Kidney (tissue), 14 donors: Measurements from ENCODE around the gene SOD2. TPM values are rescaled to one million over a fixed set of nuclear protein-coding genes. Genes with fewer than 3 reads are reported as not detected.

Experiments
- DNase-seq, 5 donors: peaks; one replicate each; pipeline ENCODE4 v3.0.0-alpha.2; 2013 to 2020
- FAIRE-seq: peaks from 2 replicates; lab custom pipeline; 2012; peaks lifted over from hg19 to GRCh38; lab: Jason Lieb, UNC
- H3K27ac ChIP-seq, 2 donors: one replicate each; pipeline ENCODE4 v1.7.0; 2013; ENCODE audit warnings: low read depth in 2 of 2, low read length in 2 of 2, inconsistent platforms in 1 of 2
- H3K27me3 ChIP-seq: one replicate; pipeline ENCODE4 v1.7.1; 2013; ENCODE audit warnings: low read length, inconsistent platforms; ENCODE audit not compliant: control insufficient read depth, insufficient read depth
- H3K36me3 ChIP-seq, 3 donors: one replicate each; pipeline versions ENCODE4 v1.7.0 to v1.7.1; 2013; ENCODE audit warnings: low read length in 3 of 3, control low read depth in 1 of 3, inconsistent platforms in 1 of 3; ENCODE audit not compliant: insufficient read depth in 3 of 3, control insufficient read depth in 2 of 3
- H3K4me1 ChIP-seq, 3 donors: one replicate each; pipeline versions ENCODE4 v1.7.0 to v1.7.1; 2013; ENCODE audit warnings: low read length in 3 of 3, inconsistent platforms in 1 of 3, low read depth in 1 of 3; ENCODE audit not compliant: control insufficient read depth in 2 of 3, insufficient read depth in 2 of 3
- H3K4me3 ChIP-seq, 3 donors: one replicate each; pipeline versions ENCODE4 v1.7.0 to v1.8.1; 2013; ENCODE audit warnings: low read length in 3 of 3, control low read depth in 1 of 3, inconsistent platforms in 1 of 3
- H3K9ac ChIP-seq, 3 donors: one replicate each; pipeline versions ENCODE4 v1.7.0 to v1.7.1; 2013; ENCODE audit warnings: low read length in 3 of 3, control low read depth in 1 of 3, inconsistent platforms in 1 of 3
- H3K9me3 ChIP-seq, 3 donors: one replicate each; pipeline versions ENCODE4 v1.7.0 to v1.7.1; 2013; ENCODE audit warnings: low read length in 3 of 3, control low read depth in 1 of 3, inconsistent platforms in 1 of 3; ENCODE audit not compliant: control insufficient read depth in 2 of 3, insufficient read depth in 1 of 3
- intact Hi-C: fragments of 100-400 bp; cut with DNase I; formaldehyde crosslinking; loops from one replicate; pipeline ENCODE4 v1.11.1; 2022
- polyA plus RNA-seq: library from polyadenylated mRNA; stranded (reverse); fragments of 350-450 nt; fragmentation: Illumina TruSeq; extraction: RNeasy Lipid Tissue Mini Kit (QIAGEN cat#74804); gene quantifications from one replicate; pipeline ENCODE4 v1.2.3, GENCODE V29; 2014; ENCODE audit warnings: low read depth, low replicate concordance; ENCODE audit not compliant: insufficient read depth
- total RNA-seq: library from RNA; stranded (reverse); fragmentation: NEBNext Ultra II Directional; extraction: Animal tissue kit (Norgen Biotek cat#: 25700); gene quantifications from one replicate; pipeline ENCODE4 v1.2.1, GENCODE V29; 2021
- TF ChIP-seq, protein P1 (sequence below): IDR thresholded peaks from 3 replicates; pipeline ENCODE4 v1.5.1; 2012; ENCODE audit warnings: mild to moderate bottlenecking, moderate library complexity, borderline replicate concordance; ENCODE audit not compliant: insufficient read depth; ENCODE audit errors: extremely low read depth
- donor health status: control.
- donor health status: control.
- donor health status: control.
- donor health status: control.
- donor health status: control.
- donor health status: DM: yes; HTN: yes; CAD: no.
- donor health status: Normal renal cell carcinoma (clear cell type).

SOD2 gene
- total and polyA plus RNA-seq, 2 donors from 2014 or later: 204 to 1,836 TPM

DNA sequence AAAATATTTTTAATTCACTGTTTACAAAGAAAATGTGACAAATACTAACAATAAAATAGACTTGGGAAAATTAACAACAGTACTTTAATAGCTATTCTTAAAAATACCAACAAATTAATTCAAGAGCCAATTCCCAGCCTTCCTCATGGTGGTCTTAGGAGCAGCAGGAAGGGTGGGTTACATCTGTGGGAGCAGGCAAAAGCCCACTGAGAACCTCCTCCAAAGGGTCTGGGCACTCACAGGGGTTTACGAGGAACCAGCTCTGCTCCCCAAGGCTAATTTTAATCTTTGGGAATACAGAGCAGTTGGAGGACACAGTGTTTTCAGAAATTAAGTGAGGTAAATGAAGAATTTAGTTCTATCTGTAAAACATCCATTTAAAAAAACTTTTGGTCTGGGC is 10.2 kb downstream of the SOD2 start:
- Histone ChIP-seq H3K4me3 (no peak overlapping the region), H3K27ac (no peak overlapping the region), H3K27me3 (no peaks in the 10 kb centered on the region), H3K9ac (no peak overlapping the region), H3K9me3 (no peaks in the 10 kb centered on the region), H3K4me1 (no peaks in the 10 kb centered on the region), H3K36me3 (peaks cover 0 to 40% (median 38%) of the 10 kb centered on the region in 3 donors)
- intact Hi-C loops: loop anchor here (10.0 kb wide), 1 partner anchor 52 kb away; no protein-coding TSS in a partner anchor
- TF ChIP-seq, protein P1, sequence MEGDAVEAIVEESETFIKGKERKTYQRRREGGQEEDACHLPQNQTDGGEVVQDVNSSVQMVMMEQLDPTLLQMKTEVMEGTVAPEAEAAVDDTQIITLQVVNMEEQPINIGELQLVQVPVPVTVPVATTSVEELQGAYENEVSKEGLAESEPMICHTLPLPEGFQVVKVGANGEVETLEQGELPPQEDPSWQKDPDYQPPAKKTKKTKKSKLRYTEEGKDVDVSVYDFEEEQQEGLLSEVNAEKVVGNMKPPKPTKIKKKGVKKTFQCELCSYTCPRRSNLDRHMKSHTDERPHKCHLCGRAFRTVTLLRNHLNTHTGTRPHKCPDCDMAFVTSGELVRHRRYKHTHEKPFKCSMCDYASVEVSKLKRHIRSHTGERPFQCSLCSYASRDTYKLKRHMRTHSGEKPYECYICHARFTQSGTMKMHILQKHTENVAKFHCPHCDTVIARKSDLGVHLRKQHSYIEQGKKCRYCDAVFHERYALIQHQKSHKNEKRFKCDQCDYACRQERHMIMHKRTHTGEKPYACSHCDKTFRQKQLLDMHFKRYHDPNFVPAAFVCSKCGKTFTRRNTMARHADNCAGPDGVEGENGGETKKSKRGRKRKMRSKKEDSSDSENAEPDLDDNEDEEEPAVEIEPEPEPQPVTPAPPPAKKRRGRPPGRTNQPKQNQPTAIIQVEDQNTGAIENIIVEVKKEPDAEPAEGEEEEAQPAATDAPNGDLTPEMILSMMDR: no peak
- FAIRE-seq (no peak), DNase-seq (no peak)

DNA sequence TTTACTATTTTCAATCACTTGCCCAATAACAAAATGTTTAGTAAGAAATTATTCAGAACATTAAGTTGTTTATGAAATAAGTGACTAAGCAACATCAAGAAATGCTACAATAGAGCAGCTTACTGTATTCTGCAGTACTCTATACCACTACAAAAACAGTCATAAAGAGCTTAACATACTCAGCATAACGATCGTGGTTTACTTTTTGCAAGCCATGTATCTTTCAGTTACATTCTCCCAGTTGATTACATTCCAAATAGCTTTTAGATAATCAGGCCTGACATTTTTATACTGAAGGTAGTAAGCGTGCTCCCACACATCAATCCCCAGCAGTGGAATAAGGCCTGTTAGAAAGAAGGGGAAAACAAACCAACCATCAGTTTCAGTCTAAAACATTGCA is 10.7 kb downstream of the SOD2 start:
- Histone ChIP-seq H3K9ac (no peak overlapping the region), H3K27ac (no peak overlapping the region), H3K4me1 (no peaks in the 10 kb centered on the region), H3K27me3 (no peaks in the 10 kb centered on the region), H3K9me3 (no peaks in the 10 kb centered on the region), H3K36me3 (peaks cover 0 to 38% (median 38%) of the 10 kb centered on the region in 3 donors), H3K4me3 (no peak overlapping the region)
- DNase-seq: peak in 1 of 5 donors; percentile 5
- no peak for FAIRE-seq
- intact Hi-C loops: loop anchor here (10.0 kb wide), 1 partner anchor 53 kb away; no protein-coding TSS in a partner anchor
- TF ChIP-seq, protein P1: no peak

DNA sequence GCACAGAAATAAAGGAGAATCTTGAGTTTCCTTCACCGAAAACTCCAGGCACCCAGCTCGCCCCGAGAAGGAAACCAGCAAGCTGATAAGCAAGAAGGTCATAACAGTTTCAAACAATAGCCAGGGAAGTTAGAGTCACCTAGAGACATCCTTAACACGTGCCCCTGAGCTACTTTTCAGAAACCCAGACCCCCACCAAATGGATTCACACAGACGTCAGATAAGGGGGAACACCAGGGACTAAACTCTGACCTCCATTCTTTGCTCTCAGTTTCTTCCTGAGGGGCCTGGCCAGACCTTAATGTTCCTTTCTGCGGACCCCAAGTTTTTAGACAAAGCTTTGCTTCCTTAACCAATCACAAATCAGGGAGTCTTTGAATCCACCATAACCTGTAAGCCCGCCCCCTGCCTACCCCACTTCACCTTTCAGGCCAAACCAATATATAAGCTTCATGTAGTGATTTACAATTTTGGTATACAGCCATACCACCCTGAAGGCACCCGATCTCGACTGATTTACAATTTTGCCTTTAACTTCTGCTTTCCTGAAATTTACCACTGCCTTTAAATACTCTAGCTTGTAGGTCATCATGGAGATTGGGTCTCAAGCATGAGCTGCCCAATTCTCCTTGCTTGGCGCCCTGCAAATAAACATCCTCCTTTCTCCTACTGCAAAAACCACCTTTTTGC is 11.7 kb downstream of the SOD2 start:
- intact Hi-C loops: loop anchor here (10.0 kb wide), 1 partner anchor 53 kb away; no protein-coding TSS in a partner anchor
- FAIRE-seq: no peak
- H3K36me3 ChIP-seq: peaks cover 0 to 35% (median 31%) of the 10 kb centered on the region in 3 donors
- TF ChIP-seq, protein P1: no peak
- no peaks in the 10 kb centered on the region for H3K4me1 ChIP-seq
- no peaks in the 10 kb centered on the region for H3K9me3 ChIP-seq
- no peak for DNase-seq
- H3K27ac ChIP-seq: no peak overlapping the region
- no peak overlapping the region for H3K4me3 ChIP-seq
- no peaks in the 10 kb centered on the region for H3K27me3 ChIP-seq
- H3K9ac ChIP-seq: no peak overlapping the region
